Brain microvascular endothelial cell (primary cell): ENCODE results near the gene CHN2.

Experiments used
- DNase-seq: peaks from one replicate; pipeline ENCODE4 v3.0.0-alpha.2; 2020
- H3K27ac ChIP-seq: fragments of 250-450 bp; sonication (Bioruptor Pico); 2 replicates; pipeline ENCODE4 v1.5.1; 2020; ENCODE audit warnings: mild to moderate bottlenecking, moderate library complexity
- H3K27me3 ChIP-seq: fragments of 250-450 bp; sonication (Bioruptor Pico); replicated peaks from 2 replicates; pipeline ENCODE4 v1.5.1; 2020; ENCODE audit warnings: mild to moderate bottlenecking
- H3K36me3 ChIP-seq: fragments of 250-450 bp; sonication (Bioruptor Pico); replicated peaks from 2 replicates; pipeline ENCODE4 v1.5.1; 2020; ENCODE audit warnings: mild to moderate bottlenecking
- H3K4me3 ChIP-seq: 2 replicates; pipeline ENCODE4 v1.5.1; 2011; ENCODE audit warnings: low read depth, mild to moderate bottlenecking, control low read depth, low read length, moderate library complexity
- in situ Hi-C: cut with HindIII; loops from 2 replicates; pipeline ENCODE4 v1.10.0; 2017; ENCODE audit warnings: low sequenced_read_pairs, low pct_ligation_motif_present
- TF ChIP-seq, protein P1 (sequence below): IDR thresholded peaks from 2 replicates; pipeline ENCODE4 v1.5.1; 2011; ENCODE audit warnings: low read depth, mild to moderate bottlenecking, moderate library complexity, low read length, control low read depth, inconsistent platforms; ENCODE audit errors: missing control alignments

The CHN2 gene

DNA sequence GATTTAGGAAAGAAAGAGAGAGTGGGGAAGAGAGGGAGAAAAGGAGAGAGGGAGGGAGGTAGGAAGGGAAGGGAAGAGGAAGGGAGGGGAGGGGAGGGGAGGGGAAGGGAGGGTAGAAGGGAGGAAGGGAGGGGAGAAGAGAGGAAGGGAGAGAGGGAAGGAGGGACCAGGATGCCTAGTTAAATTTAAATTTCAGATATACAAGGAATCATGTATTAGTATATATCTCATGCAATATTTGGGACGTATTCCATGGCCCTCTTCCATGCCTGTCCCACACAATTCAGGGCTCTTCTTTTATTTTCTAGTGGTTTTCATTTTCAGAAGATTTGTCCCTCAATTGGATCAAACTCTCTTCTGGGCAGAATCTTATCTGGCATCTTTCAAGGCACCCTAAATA lies 196.7 kb downstream of the CHN2 start:
- DNase-seq = no peak
- in situ Hi-C loops = no loop called here
- Histone ChIP-seq H3K27me3 (peaks cover 6% of the 10 kb centered on the region), H3K36me3 (no peaks in the 10 kb centered on the region), H3K4me3 (no peak overlapping the region), H3K27ac (no peak overlapping the region)
- TF ChIP-seq, protein P1, sequence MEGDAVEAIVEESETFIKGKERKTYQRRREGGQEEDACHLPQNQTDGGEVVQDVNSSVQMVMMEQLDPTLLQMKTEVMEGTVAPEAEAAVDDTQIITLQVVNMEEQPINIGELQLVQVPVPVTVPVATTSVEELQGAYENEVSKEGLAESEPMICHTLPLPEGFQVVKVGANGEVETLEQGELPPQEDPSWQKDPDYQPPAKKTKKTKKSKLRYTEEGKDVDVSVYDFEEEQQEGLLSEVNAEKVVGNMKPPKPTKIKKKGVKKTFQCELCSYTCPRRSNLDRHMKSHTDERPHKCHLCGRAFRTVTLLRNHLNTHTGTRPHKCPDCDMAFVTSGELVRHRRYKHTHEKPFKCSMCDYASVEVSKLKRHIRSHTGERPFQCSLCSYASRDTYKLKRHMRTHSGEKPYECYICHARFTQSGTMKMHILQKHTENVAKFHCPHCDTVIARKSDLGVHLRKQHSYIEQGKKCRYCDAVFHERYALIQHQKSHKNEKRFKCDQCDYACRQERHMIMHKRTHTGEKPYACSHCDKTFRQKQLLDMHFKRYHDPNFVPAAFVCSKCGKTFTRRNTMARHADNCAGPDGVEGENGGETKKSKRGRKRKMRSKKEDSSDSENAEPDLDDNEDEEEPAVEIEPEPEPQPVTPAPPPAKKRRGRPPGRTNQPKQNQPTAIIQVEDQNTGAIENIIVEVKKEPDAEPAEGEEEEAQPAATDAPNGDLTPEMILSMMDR = no peak

DNA sequence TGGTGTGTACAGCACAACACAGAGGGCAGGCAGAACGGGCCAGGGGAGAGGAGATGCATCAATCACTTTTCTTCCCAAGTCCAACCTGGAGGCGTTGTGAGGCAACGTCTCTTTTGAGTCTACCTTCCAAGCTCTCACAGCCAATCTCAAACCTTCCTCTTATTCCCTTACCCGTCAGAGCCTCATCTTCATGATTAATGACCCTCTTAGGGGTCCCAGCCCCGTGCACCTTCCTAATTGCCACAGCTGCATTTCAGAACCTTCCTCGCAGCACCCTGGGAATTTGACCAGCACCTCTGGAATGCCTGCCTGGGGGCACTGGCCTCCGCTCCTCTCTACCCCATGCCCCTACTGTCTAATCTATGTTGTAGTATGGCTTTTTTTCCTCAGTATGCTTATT lies 199.7 kb downstream of the CHN2 start:
- Histone ChIP-seq H3K4me3 (no peak overlapping the region), H3K36me3 (no peaks in the 10 kb centered on the region), H3K27me3 (peaks cover 2% of the 10 kb centered on the region), H3K27ac (no peak overlapping the region)
- DNase-seq = no peak
- in situ Hi-C loops = no loop called here
- TF ChIP-seq, protein P1 = no peak

DNA sequence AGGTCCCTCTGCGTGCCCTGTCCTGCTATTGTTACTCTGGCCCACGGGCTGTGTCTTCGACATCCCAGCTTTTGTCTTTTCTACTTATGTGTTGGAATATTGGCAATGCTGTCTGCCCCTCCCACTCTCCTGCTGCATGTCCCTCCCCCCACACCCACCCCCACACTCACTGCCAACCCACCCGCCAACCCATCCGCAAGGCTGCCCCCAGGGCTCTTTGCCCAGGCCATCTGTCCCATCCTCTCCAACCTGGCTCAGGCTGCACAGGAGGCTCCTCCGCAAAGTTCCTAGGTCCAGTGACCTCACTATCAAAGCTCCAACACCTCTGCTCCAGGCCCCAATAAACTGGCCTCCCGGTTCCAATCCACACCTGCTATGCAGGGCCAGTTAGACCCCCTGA lies 202.0 kb downstream of the CHN2 start:
- no peak overlapping the region for H3K27ac ChIP-seq
- in situ Hi-C loops = no loop called here
- no peaks in the 10 kb centered on the region for H3K36me3 ChIP-seq
- peaks cover 2% of the 10 kb centered on the region for H3K27me3 ChIP-seq
- H3K4me3 ChIP-seq = no peak overlapping the region
- DNase-seq = no peak
- TF ChIP-seq, protein P1 = no peak

DNA sequence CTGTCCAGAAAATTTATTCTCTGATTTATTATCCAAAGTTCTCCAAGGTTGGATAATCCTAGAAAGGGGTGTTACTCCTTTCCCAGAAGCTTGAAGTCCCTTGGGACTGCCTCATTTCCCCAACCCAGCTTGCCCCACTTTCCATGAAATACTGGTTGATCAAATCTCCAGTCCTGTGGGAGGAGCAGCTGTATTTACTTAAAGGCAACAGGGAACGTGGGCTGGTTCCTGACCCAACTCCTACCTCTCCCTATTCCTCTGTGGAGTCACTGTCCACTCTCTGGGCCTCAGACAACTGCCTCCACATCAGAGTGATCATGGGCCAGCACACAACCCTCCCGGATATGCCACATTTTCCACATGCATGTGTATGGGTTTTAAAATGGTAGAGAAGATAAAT lies 202.8 kb downstream of the CHN2 start:
- TF ChIP-seq, protein P1 = no peak
- no peak overlapping the region for H3K27ac ChIP-seq
- H3K4me3 ChIP-seq = no peak overlapping the region
- in situ Hi-C loops = no loop called here
- peaks cover 2% of the 10 kb centered on the region for H3K27me3 ChIP-seq
- H3K36me3 ChIP-seq = no peaks in the 10 kb centered on the region
- DNase-seq = no peak

DNA sequence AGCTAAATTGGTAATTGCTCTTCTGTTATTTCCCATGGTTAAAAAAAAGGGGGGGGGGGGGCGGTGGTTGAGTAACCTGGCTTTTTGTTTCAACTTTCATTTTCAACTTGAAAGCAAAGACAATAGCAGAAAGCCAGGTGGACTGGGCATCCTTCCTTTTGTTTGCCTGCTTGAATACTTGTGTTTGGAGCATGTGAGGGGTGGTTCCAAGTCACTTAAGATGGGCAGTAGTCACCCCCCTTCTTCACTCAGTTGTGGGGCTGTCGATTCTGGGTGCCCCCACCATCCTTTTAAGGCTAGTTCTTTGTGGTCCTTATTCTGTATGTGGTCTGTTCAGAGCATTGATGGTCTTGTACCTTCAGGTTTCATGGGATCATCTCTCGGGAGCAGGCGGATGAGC lies 203.4 kb downstream of the CHN2 start:
- no peak overlapping the region for H3K4me3 ChIP-seq
- H3K27me3 ChIP-seq = no peaks in the 10 kb centered on the region
- no peak for DNase-seq
- in situ Hi-C loops = no loop called here
- TF ChIP-seq, protein P1 = no peak
- no peaks in the 10 kb centered on the region for H3K36me3 ChIP-seq
- no peak overlapping the region for H3K27ac ChIP-seq

DNA sequence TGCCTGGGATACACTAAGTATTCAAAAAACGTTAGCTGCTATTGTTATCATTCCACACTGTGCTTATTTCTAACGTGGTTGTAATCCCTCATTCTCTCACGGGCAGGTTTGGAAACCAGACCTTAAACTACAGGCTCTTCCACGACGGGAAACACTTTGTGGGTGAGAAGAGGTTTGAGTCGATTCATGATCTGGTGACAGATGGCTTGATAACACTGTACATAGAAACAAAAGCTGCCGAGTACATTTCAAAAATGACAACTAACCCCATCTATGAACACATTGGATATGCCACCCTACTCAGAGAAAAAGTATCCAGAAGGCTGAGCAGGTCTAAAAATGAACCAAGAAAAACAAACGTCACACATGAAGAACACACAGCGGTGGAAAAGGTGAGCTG lies 205.9 kb downstream of the CHN2 start:
- no peaks in the 10 kb centered on the region for H3K36me3 ChIP-seq
- TF ChIP-seq, protein P1 = no peak
- no peak overlapping the region for H3K4me3 ChIP-seq
- H3K27ac ChIP-seq = no peak overlapping the region
- in situ Hi-C loops = no loop called here
- no peak for DNase-seq
- no peaks in the 10 kb centered on the region for H3K27me3 ChIP-seq
